Measurements from ENCODE around the gene FBN3.
A peak's percentile ranks its signal among the peaks of the same experiment; 100 is the strongest.
"Not testable (repeated sequence)": the region's sequence is repeated elsewhere in the genome, so short reads cannot be mapped to it uniquely, and the experiment has no call there.

The FBN3 gene

DNA sequence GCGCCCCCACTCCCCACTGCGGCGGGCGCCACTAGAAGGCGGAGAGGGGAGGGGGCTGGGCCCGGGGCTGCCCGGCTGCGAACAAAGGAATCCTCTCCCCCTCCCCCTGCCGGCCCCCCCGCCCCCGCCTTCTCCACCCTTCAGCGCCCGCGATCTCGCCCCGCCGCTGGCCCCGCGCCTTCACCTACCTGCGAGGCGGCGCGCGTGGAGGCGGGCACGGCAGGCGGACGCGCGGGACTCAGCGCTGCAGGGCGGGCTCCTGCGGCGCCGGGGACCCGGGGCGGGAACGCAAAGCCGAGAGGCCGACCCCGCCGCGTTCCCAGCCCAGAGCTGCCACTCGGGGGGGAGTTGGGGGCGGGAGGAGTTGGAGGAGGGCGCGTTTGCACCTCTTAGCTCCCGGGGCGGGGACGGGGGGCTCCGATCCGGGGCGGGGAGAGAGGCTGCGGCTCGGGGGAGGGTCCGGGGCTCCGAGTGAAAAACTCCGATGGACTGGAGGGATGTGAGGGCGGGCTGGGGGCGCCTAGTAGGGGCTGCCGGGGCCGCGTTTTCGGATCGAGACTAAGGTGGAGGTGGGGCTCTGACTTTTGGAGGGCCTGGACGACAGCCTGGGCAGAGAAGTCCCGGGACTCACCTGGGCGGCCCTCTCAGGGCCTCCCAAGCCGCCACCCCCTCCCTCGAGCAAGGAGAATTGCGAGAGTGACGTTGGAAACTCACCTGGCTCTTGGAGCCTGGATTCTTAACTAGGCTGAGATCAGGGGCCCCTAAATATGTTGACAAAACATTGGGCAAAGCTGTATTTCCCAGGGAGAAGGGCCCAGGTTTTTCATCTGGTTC is at the start of gene FBN3:
Gene FBN3 (minus strand): TSS at position 332 of the 834 bp plus-strand sequence. CDS start 2,112 bp downstream, outside the sequence.
- no peak for DNase-seq

DNA sequence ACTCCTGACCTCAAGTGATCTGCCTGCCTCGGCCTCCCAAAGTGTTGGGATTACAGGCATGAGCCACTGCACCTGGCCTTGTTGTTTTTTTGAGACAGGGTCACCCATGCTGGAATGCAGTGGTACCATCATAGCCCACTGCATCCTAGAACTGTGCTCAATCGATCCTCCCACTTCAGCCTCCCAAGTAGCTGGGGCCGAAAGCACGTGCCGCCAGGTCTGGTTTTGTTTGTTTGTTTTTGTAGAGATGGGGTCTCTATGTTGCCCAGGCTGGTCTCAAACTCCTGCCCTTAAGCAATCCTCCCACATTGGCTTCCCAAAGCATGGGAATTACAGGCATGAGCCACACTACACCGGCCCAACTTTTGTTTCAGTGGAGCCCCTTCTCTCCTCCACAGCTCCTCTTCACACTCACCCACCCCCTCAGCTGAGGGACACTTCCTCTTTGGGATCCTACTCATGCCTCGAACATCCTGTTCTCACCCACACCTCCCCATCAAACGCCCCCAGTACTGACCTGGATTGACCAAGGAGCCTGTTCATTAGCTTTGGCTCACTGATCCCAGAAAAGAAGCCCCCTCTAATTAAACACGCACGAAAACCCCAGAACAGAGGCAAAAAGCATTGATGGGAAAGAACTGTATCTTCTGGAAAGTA is 47.0 kb upstream of the FBN3 start:
- no peak for DNase-seq

DNA sequence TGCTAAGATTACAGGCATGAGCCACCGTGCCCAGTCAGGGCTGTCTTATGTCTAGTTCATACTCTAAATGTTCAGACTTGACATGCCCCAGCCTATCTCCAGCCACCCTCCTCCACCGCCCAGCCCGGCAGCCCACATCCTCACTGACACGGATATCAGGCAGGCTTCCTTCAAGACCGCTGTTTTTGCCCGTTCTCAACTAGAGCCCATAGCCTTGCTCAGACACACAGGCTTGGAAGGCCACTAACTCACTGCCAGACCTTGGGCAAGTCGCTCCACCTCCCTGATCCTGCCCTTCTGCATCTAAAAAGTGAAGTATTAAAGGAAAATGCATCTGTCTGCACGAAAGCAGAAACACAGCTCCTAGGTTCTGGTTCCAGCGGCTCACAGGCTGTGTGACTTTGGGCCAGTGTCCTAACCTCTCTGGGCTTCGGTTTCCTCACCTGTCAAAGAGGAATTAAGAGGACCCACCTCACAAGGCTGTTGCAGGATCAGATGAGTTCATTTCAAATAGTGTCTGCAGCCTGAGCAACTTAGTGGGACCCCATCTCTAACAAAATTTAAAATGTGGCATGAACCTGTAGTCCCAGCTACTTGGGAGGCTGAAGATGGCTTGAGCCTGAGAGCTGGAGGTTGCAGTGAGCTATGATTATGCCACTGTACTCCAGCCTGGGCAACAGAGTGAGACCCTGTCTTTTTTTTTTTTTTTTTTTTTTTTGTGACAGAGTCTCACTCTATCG is 45.3 kb upstream of the FBN3 start:
- DNase-seq, result peak; percentile 56

GRCh38 chr19:8192221-8192820 is 42.9 kb upstream of the FBN3 start:
- no peak for DNase-seq

- DNase-seq, result no peak
Observed at GRCh38 chr19:8185343-8186068, 36.1 kb upstream of the FBN3 start.

DNA sequence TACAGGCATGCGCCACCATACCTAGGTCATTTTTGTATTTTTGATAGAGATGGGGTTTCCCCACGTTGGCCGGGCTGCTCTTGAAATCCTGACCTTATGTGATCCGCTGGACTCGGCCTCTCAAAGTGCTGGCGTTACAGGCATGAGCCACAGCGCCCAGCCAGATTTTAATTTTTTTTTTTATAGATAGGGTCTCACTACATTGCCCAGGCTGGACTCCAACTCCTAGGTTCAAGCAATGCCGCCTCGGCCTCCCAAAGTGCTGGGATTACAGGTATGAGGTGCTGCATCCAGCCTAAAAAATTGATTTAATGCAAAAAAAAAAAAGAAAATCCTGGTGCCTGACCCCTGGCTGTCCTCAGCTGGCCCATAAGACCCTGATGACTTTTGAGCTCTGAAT is 34.9 kb upstream of the FBN3 start:
- DNase-seq, result no peak

DNA sequence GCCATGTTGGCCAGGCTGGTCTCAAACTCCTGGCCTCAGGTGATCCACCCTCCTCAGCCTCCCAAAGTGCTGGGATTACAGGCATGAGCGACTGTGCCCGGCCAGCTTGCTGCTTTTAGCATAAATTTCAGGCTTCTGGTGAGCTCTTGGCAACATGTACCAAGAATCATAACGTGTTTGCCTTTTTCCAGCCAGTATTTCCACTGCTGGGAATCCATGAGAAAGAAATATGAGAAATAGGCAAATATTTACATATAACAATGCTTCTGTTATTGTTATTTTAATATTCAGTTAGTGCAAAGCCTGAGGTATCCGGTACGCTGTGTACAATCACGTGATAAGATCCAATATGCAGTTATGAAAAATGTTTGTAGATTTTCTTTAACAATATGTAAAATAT is 30.6 kb upstream of the FBN3 start:
- DNase-seq, result no peak

GRCh38 chr19:8174706-8175105 is 25.3 kb upstream of the FBN3 start:
- DNase-seq, result no peak

DNA sequence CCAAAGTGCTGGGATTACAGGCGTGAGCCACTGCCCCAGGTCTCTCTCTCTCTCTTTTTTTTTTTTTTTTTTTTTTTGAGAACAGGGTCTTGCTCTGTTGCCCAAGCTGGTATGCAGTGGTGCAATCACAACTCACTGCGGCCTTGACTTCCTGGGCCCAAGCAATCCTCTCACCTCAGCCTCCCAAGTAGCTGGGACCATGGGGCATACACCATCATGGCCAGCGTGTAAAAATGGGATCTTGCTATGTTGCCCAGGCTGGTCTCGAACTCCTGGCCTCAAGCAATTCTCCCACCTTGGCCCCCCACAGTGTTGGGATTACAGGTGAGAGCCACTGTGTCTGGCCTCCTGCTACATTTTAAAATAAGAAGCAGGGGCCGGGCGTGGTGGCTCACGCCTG is 19.1 kb upstream of the FBN3 start:
- DNase-seq, result no peak

DNA sequence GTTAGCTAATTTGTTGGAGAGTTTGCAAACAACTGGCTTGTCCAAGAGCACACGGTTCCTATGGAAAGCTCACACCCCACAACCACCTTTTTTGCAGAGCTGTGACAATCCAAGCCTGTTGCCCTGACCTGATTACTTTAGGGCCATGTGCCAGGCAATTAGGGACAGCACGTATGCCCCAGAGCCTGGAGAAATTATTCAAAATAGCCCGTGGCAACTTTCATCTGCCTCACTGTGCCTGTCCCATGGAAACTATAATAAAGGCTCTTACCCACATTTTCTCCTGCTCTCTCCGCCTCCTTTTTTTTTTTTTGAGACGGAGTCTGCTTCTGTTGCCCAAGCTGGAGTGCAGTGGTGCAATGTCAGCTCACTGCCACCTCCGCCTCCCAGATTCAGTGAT is 18.6 kb upstream of the FBN3 start:
- DNase-seq, result no peak

DNA sequence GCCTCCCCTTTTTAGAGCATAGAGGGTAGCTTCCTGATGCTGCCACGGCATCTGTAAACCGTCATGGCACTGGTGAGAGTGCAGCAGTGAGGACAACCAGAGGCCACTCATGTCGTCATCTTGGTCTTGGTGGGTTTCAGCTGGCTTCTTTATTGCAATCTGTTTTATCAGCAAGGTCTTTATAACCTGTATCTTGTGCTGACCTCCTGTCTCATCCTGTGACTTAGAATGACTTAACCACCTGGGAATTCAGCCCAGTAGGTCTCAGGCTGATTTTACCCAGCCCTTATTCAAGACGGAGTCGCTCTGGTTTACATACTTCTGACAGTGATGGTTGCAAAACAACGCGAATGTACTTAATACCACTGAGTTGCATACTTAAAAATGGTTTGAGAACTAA is 14.4 kb upstream of the FBN3 start:
- DNase-seq, result no peak

DNA sequence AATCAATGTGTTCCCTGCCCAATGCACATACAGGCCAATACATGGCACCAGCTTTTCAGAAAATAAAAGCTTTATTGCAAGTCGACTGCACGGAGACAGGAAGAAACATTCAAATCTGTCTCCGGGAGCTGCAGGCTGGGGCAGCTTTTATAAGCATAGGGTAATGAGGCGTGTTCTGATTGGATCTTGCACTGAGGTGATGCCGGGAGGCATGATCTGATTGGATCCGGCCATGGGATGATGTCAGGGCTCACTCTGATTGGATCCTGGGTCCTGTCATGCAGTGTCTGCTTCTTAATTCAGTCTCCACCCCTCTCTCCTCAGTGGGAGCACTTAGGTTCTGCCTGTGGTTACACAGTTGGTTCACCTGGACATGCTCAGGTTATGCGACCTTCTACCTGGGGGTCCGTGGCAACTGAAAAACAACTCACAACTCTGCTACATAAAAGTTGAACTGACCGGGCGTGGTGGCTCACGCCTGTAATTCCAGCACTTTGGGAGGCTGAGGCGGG is 11.8 kb upstream of the FBN3 start:
- DNase-seq, result no peak

- DNase-seq, result not testable (repeated sequence)
Observed at GRCh38 chr19:8159322-8159721, 9.9 kb upstream of the FBN3 start.

- peak; percentile 66 for DNase-seq
Observed at GRCh38 chr19:8158411-8159074, 9.2 kb upstream of the FBN3 start.

DNA sequence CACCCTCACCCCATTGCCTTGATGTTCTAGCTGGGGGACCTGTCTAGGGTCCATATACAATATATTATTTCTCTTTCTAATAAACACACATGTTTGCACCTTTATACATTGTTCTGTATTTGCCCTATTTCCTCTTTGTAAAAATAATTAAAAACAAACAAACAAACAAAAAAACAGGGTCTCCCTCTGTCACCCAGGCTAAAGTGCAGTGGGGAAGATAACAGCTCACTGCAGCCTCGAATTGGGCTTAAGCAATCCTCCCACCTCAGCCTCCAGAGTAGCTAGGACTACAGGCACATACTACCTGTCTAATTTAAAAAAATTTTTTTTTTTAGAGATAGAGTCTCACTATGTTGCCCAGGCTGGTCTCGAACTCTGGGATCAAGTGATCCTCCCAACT is 5.9 kb upstream of the FBN3 start:
- DNase-seq, result no peak

- not testable (repeated sequence) for DNase-seq
Observed at GRCh38 chr19:8154014-8154413, 4.6 kb upstream of the FBN3 start.

DNA sequence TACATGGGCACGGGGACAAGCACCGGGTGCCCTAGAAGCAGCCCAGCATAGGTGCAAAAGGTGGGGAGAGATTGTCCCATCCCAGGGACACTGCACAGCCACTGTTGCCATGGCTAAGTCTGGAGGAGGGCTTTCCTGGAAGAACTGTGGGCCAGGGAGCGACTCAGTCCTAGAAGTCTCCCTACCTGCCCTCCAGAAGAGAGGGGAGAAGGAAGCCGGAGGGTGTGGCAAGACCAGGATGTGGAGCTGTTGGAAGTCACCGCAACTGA is 2.3 kb upstream of the FBN3 start:
- no peak for DNase-seq

GRCh38 chr19:8150998-8151766 is 1.8 kb upstream of the FBN3 start:
- DNase-seq, result no peak

DNA sequence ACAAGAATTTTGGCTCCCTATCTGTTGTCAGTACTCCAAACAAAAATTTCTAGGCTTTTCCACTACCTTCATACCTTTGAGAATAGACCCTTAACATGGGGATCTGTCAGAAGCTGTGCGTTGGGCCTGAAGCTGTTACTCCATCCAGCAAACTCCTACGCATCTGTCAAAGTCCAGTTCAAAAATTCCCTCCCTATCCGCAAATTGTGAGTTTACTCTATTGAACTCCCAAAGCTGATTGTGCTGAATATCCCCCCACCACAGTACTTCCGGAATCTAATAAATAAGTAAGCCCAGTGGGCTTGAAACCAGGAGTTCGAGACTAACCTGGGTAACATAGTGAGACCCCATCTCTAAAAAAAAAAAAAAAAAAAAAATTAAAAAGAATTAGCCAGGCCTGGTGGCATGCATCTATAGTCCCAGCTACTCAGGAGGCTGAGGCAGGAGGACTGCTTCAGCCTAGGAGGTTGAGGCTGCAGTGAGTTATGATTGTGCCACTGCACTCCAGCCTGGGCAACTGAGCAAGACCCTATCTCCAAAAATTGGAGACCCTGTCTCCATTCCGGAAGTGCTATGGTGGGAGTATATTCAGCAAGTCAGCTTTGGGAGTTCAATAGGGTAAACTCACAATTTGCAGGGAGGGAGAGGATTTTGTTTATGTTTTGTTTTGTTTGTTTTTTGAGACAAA is 930 bp upstream of the FBN3 start:
- DNase-seq, result no peak

- DNase-seq, result no peak
Observed at GRCh38 chr19:8148410-8149260, 757 bp downstream of the FBN3 start.

All from GF-D8 (cell line).